ENCODE results near the gene ACAN.
"Not testable (repeated sequence)": the region's sequence is repeated elsewhere in the genome, so short reads cannot be mapped to it uniquely, and the experiment has no call there.

Gene ACAN

GRCh38 chr15:88902846-88903245, 99.6 kb downstream of the ACAN start:
- no peak for DNase-seq (ENCODE audit: low read depth)

GRCh38 chr15:88904257-88904623, 101.0 kb downstream of the ACAN start:
- no peak for DNase-seq (ENCODE audit: low read depth)

GRCh38 chr15:88904624-88905327, 101.5 kb downstream of the ACAN start:
- DNase-seq (ENCODE audit: low read depth), result no peak

GRCh38 chr15:88905576-88905975, 102.3 kb downstream of the ACAN start:
- no peak for DNase-seq (ENCODE audit: low read depth)

- DNase-seq (ENCODE audit: low read depth), result no peak
These were observed 102.9 kb downstream of the ACAN start for GRCh38 chr15:88906130-88906529.

- no peak for DNase-seq (ENCODE audit: low read depth)
These were observed 103.3 kb downstream of the ACAN start for GRCh38 chr15:88906551-88906950.

GRCh38 chr15:88907111-88907510, 103.9 kb downstream of the ACAN start:
- DNase-seq (ENCODE audit: low read depth), result no peak

GRCh38 chr15:88908123-88908522, 104.9 kb downstream of the ACAN start:
- no peak for DNase-seq (ENCODE audit: low read depth)

- DNase-seq (ENCODE audit: low read depth), result no peak
These were observed 105.7 kb downstream of the ACAN start for GRCh38 chr15:88908697-88909621.

GRCh38 chr15:88909956-88910831, 107.0 kb downstream of the ACAN start:
- no peak for DNase-seq (ENCODE audit: low read depth)

GRCh38 chr15:88911766-88912118, 108.5 kb downstream of the ACAN start:
- no peak for DNase-seq (ENCODE audit: low read depth)

GRCh38 chr15:88912500-88912921, 109.3 kb downstream of the ACAN start:
- no peak for DNase-seq (ENCODE audit: low read depth)

- DNase-seq (ENCODE audit: low read depth), result no peak
These were observed 110.0 kb downstream of the ACAN start, which contains the start of gene MFGE8 for GRCh38 chr15:88913017-88913849. TSS of gene MFGE8 (minus strand) at chr15:88913379. CDS start at chr15:88913319, 60 bp downstream.

GRCh38 chr15:88913850-88914169, 110.6 kb downstream of the ACAN start:
- DNase-seq (ENCODE audit: low read depth), result no peak

GRCh38 chr15:88915354-88915753, 112.1 kb downstream of the ACAN start:
- DNase-seq (ENCODE audit: low read depth), result no peak

- no peak for DNase-seq (ENCODE audit: low read depth)
These were observed 114.5 kb downstream of the ACAN start for GRCh38 chr15:88917760-88918159.

GRCh38 chr15:88918738-88919137, 115.5 kb downstream of the ACAN start:
- peak; percentile 96 for DNase-seq (ENCODE audit: low read depth)

- DNase-seq (ENCODE audit: low read depth), result no peak
These were observed 117.1 kb downstream of the ACAN start for GRCh38 chr15:88920186-88920891.

GRCh38 chr15:88920892-88921435, 117.7 kb downstream of the ACAN start:
- not testable (repeated sequence) for DNase-seq (ENCODE audit: low read depth)
